NOMO-1 (cell line): ENCODE results near the gene PPARA.
"Not testable (repeated sequence)": the region's sequence is repeated elsewhere in the genome, so short reads cannot be mapped to it uniquely, and the experiment has no call there.

Source experiments
- DNase-seq, 2 experiments: peaks; one replicate each; lab custom pipeline; 2025; ENCODE audit not compliant: unreplicated experiment in 2 of 2; lab: John Stamatoyannopoulos, UW

PPARA gene

DNA sequence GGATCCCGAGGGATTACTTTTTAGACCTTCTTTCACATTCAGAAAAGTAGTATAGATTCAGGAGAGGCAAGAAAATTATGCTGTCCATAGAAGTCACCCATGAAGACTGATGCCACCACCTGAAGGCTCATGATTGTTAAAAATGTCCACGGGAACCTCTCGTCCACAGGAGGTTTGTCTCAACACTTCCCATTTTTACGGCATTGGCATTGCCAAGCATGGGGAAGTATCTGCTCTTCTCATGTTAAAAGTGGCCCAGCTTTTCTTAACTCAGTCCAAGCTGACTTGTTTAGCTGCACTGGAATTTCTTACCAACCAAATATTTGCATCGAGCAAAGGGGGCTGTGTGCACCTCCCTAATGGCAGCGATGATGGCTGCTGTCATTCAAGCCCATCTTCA, 90.2 kb downstream of the PPARA start:
- peak in 1 of 2 experiments; percentile 6 for DNase-seq

DNA sequence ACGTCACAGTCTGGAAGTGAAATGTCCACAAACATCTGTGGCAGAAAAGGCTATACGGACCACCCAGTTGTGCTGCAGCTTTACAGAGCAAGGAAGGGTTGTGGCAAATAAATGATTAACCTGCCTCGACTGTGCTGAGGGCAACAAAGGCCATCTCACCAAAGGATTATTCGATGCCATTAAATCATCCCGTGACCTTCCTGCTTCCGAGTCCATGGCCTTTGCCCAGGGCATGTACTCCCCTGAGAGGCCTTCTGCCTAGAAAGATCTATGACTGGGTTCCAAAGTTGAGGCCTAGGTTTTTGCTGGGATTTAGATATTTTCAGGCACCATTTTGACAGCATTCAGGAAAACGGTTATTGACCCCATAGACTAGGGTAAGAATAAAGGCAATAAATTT, 90.6 kb downstream of the PPARA start:
- DNase-seq, result no peak

DNA sequence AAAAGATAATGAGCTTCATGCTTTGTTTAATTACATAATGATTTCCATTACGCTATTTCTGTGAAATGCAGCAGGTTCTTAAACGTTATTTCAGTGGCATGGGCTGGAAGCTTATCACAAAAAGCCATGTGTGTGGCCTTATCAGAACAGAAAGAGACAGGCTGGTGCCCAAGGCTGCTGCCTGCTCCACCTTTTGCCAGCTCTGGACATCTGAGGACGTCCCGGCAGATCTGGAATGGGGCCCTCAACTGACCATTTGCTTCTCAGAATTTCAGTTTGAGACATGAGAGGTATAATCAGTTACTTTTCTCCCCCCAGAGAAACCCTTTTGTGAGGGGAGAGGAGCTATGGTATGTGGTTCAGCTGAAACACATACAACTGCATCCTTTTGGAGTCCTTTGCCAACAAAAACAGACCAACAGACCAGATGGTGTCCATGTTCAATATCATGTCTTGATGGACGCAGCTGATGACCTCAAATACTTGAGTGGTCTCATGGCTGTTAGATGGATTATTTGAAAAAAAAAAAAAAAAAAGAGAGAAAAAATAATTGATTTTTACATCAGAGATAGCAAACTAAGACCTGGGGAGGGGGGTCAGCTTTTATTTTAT, 91.2 kb downstream of the PPARA start:
- DNase-seq, result no peak

DNA sequence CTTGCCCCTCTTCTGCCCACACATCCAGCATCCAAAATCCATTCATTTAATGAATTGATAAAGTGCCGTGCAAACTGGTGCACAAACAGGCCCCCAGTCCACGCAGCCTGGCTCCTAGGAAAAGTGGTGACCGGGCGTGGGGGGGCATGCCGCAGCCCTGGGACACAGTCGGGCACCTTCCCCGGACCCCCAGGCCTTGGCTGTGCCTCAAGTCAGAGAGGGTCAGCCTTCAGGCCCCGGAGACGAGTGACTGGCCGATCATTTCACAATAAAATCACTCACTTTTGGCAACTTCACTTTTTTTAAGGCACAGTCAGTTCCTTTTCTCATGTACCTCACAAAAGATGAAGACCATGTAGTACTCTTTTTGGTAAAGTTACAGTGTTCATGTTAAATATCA, 91.8 kb downstream of the PPARA start:
- DNase-seq, result peak in 1 of 2 experiments; percentile 12

DNA sequence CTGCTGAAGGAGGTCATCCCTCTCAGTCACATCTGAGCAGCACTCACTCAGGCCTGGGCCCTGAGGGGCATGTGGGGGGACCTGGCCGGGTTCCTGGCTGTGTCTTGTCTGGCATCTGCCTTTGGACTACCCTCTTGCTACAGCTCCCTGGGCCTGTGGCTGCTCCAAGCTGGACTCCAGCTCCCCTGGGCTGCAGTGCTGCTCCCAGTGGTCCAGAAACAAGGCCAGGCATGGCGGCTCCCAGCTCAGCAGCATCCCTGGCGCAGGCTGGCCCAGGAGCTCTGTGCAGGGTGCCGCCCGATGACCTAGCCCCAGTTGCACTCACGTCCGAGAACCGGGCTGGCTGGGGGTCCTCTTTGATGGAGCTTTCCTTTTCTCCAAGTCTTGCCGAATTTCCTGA, 94.4 kb downstream of the PPARA start:
- no peak for DNase-seq

DNA sequence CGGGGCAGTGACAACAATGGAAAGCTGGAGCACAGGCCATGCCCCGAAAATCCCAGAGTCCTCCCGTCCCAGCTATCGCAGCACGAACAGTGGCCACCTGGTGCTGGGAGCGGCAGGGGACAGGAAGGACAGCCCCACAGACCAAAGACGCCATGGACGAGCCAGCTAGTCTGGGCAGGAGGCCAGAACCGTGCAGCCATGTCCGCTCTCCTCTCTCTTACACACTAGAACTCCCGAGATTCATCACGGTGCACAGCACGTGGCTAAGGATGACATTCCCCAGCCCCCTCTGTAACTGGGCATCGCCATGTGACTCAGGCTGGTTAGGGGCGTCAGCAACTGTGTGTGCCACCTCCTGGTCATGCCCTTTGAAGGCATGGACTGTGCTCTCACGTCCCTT, 95.2 kb downstream of the PPARA start:
- no peak for DNase-seq

DNA sequence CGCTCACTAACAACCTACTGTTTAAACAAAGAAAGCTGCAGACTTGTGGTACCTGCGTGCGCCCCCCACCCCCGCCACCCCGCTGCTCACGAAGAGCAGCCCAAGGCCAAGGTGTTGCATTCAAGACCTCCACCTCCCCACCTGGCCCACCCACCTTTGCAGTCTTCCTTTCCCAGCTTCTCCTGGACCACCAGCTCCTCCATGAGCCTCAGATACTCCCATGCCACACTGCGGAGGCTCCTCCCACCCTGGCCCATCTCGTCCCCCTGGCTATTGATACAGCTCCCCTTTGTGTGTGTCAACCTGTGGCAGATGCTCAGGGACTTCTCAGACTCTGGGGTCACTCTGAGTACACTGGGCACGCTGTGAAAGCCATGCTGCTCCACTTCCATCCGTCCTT, 95.9 kb downstream of the PPARA start:
- DNase-seq, result no peak

DNA sequence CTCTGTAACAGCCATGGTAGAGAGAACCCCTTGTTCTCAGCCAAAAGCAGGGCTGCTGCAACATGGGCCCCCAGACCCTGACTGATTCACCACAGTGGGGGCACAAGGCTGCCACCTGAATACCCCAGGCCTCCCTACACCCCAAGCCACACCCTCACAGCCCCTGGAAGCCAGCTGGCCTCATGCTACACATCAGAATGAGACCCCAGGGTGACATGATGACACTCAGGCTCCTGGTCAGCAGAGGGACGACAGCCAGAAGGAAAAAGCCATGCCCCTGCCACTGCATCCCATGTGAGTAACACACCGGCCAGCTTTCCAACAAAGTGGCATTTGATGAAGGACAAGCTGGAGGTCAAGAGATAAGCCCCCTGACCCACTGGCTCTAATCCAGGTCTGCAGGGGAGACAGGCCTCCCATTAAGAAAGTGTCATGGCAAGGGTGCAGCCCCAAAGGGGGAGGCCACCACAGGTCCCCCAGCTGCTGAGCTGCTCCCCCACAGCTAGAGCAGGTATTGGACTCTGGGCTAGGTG, 97.2 kb downstream of the PPARA start:
- no peak for DNase-seq

DNA sequence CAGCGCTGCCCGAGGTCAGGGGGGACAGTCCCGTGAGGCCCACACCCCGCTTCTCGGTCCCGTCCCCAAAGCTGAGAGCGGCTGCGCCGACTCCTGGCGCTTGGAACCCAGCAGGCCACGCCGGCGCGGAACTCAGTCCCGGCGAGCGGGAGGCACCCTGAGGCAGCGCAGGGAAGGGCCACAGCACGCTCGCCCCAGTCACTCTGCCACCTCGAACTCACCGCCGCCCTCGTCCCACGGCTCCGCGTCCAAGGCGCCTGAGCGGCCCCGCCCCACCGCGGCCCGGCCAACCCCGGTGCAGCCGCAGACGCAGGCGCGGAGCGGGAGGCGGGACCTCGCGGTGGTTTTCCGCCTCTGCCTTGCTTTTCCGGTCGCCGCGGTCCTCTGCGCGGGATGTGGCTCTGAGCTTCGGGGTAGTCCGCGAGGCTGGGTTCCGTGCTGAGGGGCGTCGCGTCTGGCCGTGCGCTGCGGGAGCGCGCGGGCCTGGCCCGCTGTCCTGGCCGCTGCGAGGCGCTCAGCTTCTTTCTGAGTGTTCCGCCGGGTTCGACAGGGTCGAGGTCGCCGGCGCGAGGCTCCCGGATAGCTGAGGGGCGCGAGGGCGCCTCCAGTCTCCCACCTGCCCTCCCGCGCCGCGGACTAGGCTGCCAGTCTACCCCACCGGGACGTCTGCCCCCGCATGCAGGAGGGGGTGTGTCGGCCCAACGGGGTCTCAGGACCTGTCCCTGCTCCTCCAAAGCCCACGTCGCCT, 99.9 kb downstream of the PPARA start, which contains the start of gene CDPF1:
CDPF1 (minus strand) TSS at position 259 of the 748 bp plus-strand sequence. CDS start 2,009 bp downstream, outside the sequence.
- DNase-seq, result peak; percentile 88 to 94

DNA sequence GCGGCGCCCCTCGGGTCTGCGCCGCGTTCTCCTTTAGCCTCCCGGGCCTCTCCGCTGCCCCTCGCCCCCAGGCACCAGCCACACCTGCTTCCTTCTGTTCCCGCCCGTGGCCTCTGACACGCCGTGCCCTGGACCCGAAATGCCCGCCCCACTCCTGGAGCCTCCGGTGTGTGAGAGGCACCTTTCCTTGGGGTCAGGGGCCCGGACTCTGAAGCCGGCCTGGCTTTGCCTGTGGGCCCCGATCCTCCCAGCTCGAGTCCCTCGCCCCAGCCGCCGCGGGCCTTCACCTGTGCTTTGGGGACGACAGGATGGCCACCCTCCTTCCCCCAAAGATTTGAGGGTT, 100.4 kb downstream of the PPARA start:
- DNase-seq, result no peak

DNA sequence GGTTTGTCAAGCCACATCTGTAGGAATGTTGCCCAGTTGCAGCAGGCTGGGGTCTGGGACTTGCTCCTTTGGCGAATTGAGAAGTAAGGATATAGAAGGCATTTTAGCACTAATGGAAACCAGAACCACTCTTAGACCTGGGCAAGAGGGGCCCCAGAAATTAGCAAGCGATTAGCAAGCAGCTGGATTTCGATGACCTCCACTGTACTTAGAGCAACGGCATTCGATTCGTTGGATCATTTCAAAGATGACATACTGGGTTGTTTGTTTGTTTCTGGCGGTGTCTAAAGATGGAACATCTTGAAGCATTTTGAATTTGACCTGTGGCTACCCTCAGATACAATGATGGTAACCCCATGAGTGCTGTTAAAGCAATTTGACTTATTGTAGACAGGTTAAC, 100.9 kb downstream of the PPARA start:
- DNase-seq, result no peak

DNA sequence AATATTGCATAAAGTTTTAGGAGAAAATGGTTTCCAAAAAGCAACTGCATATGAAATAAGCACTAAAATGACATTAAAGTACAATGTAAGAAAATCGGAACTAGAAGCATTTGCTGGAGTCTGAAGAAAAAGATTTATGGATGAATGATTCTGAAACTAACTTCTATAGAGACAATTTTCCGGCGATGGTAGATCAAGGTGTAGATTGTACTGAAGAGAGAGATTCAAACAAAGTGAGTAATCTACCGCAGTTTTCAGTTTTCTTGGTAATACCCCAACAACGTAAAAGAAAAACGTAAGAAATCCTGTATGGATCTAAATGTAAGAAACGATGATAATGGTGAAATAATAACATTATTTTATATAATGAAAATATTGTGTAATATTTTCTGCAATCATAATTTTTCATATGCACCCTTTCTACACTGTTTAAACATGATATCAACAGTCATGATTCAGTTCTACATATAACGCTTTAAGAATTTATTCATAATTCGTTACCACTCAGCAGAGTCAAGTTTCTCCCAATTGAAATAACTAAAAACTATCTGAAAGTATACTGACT, 101.6 kb downstream of the PPARA start:
- DNase-seq, result no peak

DNA sequence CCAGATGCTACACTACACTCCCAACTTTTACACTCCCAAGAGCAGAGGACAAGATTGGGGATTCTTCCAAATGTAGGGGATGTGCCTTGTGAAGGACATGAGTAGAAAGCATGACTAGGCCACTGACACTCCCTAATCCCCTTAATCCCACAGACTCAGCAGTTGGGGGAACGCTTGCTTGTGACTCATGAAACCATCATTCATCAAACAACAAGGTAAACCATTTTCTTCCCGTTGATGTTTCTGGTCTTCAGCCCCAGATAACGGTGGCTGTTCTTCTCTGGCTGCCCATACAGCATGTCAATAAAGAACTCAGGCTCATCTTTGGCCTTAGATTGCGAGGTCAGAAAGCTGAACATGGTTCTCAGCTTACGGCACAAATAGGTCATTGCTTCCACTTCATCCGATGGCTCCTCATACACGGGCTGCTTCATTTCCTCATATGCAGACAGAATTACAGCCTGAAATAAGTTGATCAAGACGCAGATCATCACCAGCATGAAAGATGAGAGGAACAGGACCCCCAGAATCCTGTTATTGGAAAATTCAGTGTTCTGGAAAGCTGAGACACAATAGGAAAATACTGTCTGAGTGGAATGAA, 106.1 kb downstream of the PPARA start:
- no peak for DNase-seq

DNA sequence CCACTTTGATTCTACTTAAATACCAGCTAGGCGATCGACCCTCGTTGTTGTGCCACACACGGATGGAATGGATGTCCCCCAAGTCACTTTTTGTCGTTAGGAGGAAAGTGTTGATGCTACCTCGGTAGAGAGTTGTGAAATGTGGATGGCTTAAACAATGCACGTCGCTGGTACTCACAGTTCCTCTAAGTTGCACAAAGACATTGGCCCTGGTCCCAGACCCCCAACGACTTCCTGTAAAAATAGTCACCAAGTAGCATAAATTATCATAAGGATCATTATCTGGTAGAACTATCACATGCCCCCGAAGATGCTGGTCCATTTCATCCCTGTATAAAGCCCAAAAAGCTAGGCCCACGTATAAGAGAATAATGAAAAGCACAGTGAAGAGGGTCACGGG, 109.0 kb downstream of the PPARA start:
- peak; percentile 26 to 41 for DNase-seq

DNA sequence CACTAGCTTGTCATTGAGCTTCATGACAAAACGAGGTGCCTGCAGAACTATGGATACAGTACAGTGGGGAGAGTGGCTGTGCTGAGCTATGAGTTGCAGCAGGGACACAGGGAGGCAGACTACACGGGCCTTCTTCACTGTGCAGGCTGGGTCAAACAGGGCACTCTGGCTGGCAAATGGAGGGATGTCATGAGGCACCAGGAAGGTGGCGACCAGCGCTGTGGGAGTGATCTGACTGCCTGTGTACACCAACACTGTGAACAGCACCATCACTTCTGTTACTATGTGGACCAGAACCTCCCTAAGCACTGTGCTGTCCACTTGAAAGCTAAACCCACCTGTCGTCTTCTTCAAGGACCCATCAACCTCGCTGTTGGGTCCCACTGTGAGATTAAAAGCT, 109.7 kb downstream of the PPARA start:
- DNase-seq, result no peak

DNA sequence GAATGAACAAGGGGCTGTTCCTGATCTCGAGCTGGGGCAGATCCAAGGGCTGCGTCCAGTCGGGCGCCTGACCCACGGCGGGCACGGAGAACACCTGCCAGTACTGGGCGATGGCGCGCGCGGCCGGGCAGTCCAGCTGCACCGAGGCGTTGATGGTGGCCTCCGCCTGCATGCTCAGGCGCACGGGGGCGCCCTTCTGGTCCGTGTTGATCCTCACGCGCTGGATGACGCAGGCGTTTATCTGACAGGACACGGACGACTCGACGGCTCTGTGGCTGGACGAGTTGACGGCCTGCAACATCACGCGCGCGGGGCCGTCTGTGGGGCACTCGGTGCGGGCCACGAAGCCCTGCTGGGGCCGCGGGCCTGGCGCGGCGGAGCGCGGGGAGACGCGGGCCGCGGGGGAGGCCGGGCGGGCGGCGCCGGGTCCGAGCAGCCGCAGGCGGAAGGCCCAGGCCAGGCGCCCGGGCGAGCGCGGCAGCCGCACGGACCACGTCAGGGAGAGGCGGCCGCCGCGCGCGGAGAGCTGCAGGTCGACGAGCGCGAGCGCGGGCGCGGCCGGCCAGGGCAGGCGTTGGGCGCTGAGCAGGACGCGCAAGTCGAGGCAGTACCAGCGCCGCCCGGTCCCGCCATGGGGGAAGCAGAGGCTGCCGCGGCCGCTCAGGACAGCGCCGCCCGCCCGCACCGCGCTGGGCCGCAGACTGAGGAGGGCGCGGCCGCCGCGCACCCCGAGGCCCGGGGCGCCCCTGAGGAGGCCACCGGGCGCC, 112.3 kb downstream of the PPARA start:
- DNase-seq, result no peak

DNA sequence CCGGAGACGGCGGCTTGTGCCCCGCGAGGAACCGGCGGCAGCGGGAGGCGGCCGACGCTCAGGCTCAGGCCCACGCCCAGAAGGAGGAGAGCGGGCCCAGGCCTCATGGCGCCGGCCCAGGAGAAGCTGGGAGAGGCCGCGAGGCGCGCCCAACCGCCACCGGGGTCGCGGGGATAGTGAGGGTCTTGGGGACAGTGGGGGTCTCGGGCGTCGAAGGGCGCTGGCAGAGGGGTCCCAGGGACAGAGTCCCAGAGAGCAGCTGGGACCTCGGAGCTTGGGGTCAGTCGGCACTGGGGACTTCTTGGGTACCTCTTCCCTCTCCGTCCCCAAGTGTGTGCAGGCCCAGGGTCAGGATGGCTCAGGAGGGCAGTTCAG, 112.9 kb downstream of the PPARA start, which contains the start of gene PKDREJ:
PKDREJ (minus strand) TSS at position 128 of the 375 bp plus-strand sequence; CDS start at position 107, 21 bp downstream.
- no peak for DNase-seq

DNA sequence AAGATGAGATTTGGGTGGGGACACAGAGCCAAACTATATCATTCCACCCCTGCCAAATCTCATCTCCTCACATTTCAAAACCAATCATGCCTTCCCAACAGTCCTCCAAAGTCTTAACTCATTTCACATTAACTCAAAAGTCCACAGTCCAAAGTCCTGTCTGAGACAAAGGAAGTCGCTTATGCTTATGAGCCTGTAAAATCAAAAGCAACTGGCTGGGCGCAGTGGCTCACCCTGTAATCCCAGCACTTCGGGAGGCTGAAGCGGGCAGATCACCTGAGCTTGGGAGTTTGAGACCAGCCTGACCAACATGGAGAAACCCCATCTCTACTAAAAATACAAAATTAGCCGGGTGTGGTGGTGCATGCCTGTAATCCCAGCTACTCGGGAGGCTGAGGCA, 114.2 kb downstream of the PPARA start:
- DNase-seq, result not testable (repeated sequence)

DNA sequence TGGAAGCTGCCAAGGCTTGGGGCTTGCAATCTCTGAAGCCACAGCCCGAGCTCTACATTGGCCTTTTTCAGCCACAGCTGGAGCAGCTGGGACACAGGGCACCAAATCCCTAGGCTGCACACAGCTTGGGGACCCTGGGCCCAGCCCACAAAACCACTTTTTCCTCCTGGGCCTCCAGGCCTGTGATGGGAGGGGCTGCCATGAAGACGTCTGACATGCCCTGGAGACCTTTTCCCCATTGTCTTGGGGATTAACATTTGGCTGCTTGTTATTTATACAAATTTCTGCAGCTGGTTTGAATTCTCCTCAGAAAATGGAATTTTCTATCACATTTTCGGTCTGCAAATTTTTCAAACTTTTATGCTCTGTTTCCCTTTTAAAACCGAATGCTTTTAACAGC, 115.3 kb downstream of the PPARA start:
- DNase-seq, result not testable (repeated sequence)

DNA sequence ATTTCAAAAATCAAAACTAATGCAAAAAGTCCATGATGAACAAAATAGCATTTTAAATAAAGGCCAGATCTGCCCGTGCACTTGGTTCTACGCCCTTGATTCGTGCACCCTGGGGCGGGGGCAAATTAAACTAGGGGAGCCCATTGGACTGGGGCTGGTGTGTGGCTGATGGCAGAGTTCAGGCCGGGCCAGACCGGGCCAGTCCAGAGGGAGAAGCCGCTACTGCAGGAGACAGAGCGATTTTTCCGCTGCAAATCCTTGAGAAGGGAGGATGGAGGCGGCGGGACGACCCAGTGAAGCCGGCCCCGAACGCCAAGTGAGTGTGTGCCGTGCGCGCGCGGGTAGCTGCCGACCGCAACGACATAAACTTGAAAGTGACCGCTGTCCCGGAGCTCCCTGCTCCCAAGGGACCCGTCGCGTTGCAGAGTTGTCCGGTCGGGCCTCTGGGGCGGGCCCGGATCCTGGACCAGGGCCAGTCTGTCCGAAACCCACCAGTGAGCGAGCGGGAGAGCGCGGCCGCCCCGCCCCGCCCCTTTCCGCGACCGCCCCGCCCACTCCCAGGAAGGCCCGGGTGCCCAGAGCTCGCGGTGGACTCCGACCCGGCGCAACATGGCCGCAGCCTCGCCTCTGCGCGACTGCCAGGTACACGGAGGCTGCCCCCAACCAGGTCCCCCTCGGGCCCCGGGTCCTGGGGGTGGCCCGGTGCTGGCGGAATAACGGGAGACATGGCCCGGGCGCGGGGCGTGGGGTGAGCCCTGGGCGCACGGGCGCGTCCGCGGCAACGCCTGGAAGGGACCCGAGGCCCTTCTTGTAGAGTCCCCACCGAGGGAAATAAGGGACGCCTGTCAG, 117.3 kb downstream of the PPARA start, which contains the start of gene TTC38:
TTC38 (plus strand) TSS at position 578 of the 849 bp plus-strand sequence; CDS start at position 610, 32 bp downstream.
- DNase-seq, result peak; percentile 50 to 67
